NCI-H1694 (cell line): Measurements from ENCODE around the gene DSCAML1.

Experiments used
- DNase-seq: peaks from one replicate; lab custom pipeline; 2025; lab: John Stamatoyannopoulos, UW

The DSCAML1 gene

GRCh38 chr11:117442049-117442868, 354.8 kb downstream of the DSCAML1 start:
- DNase-seq = no peak

DNA sequence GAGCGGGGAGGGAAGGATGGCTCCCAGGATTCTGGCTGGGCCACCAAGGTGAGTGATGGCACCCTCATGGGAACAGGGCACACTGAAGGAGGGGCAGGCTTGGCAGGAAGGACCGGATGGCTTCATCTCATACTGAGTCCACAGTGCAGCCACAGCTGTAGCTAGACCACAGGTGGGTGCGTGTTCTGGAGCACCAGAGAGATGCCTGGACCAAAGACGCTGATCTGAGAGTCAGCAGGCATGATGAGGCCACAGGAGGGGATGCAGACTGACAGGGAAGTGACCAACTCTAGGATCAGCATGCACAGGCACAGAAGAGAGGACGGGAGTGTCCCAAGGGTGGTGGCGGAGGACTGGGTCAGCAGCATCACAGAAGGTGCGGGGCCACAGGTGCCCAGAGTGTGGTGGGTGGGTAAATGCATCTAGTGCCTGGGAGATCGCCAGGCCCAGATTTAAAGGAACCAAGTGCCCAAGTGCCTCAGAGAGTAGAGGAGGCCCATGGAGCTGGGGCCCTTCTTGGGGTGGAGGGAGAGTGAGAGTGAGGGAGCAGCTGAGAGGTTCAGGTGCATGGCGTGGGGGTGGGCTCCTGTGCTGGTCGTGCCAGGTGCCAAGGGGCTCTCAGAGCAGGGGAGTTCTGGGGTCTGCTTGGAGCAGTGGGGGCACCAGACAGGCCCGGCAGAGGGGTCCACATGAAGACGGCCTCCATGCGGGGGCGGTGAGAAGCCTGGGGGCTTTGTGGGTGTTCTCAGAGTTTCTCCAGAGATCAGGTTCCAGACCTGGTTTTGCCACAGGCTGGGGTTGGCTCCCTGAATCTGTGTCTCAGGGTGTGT, 355.7 kb downstream of the DSCAML1 start:
- no peak for DNase-seq

DNA sequence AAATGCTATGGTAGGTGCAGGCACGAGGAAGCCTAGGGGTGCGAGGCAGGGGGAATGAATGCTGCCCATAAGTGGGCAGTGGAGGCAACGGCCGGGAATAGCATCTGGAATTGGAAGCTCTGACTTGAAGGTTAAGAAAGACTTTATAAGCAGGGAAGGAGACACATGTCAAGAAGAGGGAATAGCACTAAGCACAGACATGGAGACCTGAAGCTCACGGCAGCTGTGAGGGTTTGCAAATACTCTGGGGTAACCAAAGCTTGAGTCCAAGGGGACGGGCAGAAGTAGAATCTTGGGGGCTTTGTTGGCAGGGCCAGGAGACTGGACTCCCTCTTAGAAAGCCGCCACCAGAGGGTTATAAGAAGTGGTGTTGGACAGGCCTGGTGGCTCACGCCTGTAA, 356.8 kb downstream of the DSCAML1 start:
- DNase-seq = no peak

- DNase-seq = no peak
Observed at GRCh38 chr11:117439256-117439655, 357.8 kb downstream of the DSCAML1 start.

GRCh38 chr11:117438371-117439000, 358.5 kb downstream of the DSCAML1 start:
- no peak for DNase-seq

DNA sequence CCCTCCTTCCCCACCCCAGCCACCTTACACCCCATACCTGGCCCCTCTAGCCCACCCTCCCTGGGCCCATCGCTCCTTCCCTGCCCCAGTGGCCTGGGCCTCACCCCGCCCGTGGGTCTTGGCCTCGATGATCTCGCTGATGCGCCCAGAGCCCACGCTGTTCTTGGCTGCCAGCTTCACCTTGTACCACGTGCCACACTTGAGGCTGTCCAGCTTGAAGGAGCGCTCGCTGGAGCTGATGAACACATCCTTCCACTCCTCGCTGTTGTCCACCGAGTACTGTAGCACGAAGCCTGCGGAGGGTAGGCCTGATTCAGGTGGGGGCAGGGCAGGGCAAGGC, 359.3 kb downstream of the DSCAML1 start:
- no peak for DNase-seq

DNA sequence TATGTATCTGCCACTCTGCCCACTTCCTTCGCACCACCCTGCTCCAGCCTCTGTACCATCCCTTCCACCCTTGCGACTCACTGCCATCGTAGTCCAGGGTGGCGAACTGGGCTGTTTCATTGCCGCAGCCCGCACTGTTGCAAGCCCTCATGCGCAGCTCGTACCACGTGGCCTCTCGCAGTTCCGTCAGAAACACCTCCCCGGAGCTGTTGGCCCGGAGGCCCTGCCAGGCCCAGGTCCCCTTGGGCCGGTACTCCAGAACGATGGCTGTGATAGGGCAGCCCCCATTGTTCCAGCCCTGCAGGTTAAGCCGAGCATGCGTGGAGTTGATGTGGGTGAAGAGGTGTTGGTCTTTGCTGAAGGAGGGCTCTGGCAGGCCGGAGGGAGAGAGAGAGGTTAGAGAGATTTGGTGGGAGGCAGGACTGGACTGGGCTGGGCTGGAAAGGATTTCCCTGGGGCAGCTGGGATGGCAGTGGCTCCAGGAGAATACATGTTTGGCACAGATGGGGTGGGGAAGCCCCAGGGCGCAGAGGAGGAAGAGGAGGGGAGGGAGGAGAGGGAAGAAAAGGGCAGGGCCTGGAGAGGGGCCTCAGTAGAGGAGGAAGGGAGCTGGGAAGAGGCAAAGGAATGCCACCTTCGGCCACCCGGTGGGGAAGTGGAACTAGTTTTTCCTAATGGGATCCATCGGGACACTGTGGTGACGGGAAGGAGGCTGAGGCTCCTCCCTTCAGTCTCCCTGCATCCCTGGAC, 359.8 kb downstream of the DSCAML1 start:
- no peak for DNase-seq

DNA sequence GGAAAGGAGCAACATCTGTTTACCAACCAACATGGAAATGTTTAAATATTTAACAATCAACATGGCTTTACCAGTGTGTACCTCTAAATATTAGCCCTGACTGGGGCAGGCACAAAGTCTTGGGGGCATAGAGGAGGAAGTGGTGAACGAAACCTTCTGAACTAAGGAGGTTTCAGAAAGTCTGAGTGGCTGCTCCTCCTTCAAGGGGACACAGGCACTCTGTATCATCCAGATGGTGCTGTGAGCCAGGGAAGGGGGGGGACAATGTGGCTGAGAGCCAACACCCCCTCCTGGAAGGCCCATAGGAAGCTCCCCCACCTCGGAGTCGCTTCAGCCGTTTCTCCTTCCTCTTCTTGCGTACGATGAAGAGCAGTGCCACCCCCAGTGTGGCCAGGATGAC, 361.7 kb downstream of the DSCAML1 start:
- no peak for DNase-seq

- no peak for DNase-seq
Observed at GRCh38 chr11:117434481-117434880, 362.5 kb downstream of the DSCAML1 start.

DNA sequence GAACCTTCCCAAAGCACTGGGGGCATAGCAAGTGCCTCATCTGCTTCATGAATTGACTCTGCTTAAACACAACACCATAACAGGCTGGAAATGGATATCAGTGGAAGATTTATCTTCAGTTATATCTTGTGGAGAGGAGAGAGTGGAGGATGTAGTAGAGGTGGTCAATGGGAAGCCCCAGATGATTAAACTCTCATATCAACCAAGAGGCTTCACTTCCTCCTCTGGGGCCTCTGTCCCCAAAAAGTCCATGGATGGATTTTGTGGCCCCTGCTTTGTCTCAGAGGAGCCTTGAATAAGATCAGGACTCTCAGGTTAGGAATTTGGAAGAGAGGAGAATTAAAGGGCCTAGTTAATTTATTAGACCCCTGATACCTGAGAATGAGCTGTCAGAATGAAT, 363.3 kb downstream of the DSCAML1 start:
- no peak for DNase-seq

GRCh38 chr11:117431436-117431835, 365.6 kb downstream of the DSCAML1 start:
- no peak for DNase-seq

DNA sequence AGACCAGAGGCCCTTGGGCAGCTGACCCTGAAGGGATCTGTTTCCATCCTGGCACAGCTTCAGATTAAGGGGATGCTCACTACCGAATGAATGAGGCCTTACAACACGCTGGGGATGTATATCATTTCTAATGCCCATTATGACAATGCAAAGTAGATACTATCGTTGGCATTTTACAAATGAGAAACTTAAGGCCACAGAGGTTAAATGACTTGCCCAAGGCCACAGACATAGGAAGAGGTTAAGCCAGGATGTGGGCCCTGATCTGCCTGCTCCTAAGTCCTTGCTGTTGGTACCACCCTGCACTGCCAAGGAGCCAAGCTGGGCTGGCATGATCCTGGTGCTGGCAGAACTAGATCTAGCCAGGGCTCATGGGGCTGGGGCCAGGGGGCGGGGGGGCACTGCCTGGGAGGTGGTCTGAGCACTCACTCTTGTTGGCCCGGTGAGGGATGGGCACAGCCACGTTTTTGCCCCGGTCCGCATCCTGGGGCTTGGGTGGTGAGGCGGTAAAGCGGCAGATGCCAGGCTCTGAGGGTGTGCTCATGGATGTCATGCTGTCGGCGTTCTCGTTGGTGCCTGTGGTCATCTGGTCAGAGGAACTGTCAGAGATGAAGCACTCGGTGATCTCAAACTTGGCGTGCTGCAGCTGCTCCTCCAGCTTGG, 366.6 kb downstream of the DSCAML1 start:
- no peak for DNase-seq

- no peak for DNase-seq
Observed at GRCh38 chr11:117428856-117429229, 368.2 kb downstream of the DSCAML1 start.

GRCh38 chr11:117428186-117428855, 368.7 kb downstream of the DSCAML1 start:
- DNase-seq = no peak

DNA sequence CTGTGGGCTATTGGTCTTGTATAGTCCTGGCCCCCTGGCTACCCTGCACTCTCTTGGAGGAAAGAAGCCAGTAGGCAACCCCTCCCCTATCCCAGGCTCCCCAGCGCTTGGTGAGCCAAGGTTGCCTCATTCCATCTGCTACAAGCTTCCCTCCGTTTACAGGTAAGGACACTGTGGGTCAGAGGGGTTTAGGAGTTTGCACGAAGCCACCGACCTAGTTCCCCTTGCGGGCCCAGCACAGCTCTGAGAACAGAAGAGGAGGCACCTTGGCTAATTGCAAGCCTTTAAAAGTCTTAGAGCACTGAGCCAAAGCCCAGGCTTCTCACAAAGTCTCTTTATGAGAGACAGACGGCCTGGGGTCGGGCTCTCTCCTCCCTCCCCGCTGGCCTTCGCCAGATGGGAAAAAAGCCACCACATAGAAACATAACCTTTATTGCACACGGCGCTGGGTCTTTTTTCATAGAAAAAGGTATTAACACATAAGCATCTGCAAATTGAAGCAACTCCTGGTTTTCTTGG, 369.6 kb downstream of the DSCAML1 start:
- DNase-seq = no peak

DNA sequence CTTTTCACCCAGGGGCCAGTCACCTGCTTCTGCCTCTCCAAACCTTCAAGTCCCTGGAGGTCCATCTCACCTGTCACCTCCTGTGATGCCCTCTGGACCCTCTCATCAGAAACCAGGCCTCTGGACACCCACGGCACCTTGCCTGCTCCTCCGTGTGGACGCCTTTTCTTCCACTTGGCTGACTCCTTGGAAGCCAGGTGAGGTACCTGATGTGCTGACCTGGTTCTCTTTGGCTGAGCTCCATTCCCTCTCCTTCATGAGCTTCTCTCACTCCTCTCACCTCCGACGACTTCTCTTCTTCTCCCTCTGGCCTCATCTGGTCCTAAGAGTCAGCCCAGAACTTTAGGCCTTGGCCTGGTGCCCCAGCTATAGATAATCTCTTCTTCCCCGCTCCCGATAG, 370.1 kb downstream of the DSCAML1 start:
- no peak for DNase-seq

GRCh38 chr11:117426297-117426685, 370.7 kb downstream of the DSCAML1 start:
- DNase-seq = no peak

GRCh38 chr11:117425679-117426296, 371.2 kb downstream of the DSCAML1 start:
- no peak for DNase-seq

DNA sequence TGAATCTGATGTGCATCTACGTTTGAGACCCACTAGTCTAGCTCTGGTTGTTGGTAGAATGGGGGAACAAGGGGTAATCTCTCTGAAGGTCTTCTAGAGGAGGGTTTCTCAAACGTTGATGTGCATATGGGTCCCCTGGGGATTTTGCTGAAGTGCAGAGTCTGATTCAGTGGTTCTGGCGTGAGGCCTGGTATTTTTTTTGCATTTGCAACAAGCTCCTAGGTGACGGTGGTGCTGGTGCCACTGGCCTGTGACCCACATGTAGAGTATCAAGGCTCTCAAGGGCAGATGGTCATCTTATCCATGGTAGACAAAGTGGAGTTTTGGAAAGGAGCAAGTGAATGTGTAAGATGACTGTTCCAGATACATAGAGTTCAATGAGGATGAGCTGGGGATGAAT, 372.2 kb downstream of the DSCAML1 start:
- no peak for DNase-seq

DNA sequence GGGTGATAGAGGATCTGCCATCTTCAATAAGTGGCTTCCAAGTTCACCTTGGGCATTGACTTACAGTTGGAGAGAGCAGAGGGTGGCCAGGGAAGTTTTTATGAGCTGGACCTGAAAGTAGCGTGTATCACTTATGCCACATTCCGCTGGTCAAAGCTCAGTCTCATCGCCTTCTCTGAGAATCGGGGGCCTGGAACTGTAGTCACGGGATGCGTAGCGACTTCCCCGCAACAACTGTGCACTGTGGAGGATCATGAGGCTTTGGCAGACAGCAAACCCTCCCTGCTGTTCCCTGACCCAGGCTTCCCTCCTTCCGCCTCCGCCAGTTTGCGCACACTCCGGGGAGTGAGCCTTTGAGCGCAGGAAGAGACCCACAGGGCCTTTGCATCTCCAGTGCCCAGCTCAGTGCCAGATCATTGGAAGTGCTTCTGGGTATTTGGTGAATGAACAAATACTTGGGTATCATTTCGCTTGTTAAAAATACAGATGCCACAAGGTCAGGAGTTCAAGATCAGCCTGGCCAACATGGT, 373.9 kb downstream of the DSCAML1 start:
- DNase-seq = no peak
